NT2/D1 (cell line): ENCODE measurements around the gene CNGB1.

ENCODE experiments used
- DNase-seq: peaks from one replicate; pipeline ENCODE4 v3.0.0-alpha.2; 2011; ENCODE audit warnings: low read depth, low spot score
- H3K27me3 ChIP-seq: 2 replicates; pipeline ENCODE4 v1.6.0; 2011; ENCODE audit warnings: mild to moderate bottlenecking; ENCODE audit not compliant: insufficient read length, insufficient read depth
- H3K36me3 ChIP-seq: 2 replicates; pipeline ENCODE4 v1.6.1; 2011; ENCODE audit warnings: mild to moderate bottlenecking, low read length, mixed read lengths; ENCODE audit not compliant: insufficient read depth, insufficient read length
- H3K4me1 ChIP-seq: 2 replicates; pipeline ENCODE4 v1.5.1; 2011; ENCODE audit not compliant: insufficient read depth, insufficient read length
- H3K4me3 ChIP-seq: 2 replicates; pipeline ENCODE4 v1.5.1; 2011; ENCODE audit warnings: low read depth; ENCODE audit not compliant: insufficient read length
- H3K9ac ChIP-seq: 2 replicates; pipeline ENCODE4 v1.6.0; 2011; ENCODE audit warnings: low read depth; ENCODE audit not compliant: insufficient read length
- H3K9me3 ChIP-seq: 2 replicates; pipeline ENCODE4 v1.5.1; 2011; ENCODE audit warnings: mild to moderate bottlenecking, low read length; ENCODE audit not compliant: insufficient read depth
- SUZ12 ChIP-seq: IDR thresholded peaks from 2 replicates; pipeline ENCODE4 v1.6.1; 2011; ENCODE audit not compliant: insufficient read length, insufficient read depth; ENCODE audit errors: extremely low read depth
- YY1 ChIP-seq: IDR thresholded peaks from 2 replicates; pipeline ENCODE4 v1.6.1; 2011; ENCODE audit not compliant: insufficient read length, insufficient read depth
- ZNF274 ChIP-seq: IDR thresholded peaks from 2 replicates; pipeline ENCODE4 v1.6.1; 2011; ENCODE audit warnings: mild to moderate bottlenecking, low read depth, low read length

CNGB1 gene

GRCh38 chr16:57910696-57911095, 60.2 kb downstream of the CNGB1 start:
- Histone ChIP-seq H3K9ac (no peak overlapping the region), H3K27me3 (peaks cover 3% of the 10 kb centered on the region), H3K4me3 (no peak overlapping the region), H3K9me3 (no peaks in the 10 kb centered on the region), H3K4me1 (peaks cover 20% of the 10 kb centered on the region), H3K36me3 (no peaks in the 10 kb centered on the region)
- no peak for DNase-seq
- TF ChIP-seq SUZ12 (no peak), YY1 (no peak), ZNF274 (no peak)

DNA sequence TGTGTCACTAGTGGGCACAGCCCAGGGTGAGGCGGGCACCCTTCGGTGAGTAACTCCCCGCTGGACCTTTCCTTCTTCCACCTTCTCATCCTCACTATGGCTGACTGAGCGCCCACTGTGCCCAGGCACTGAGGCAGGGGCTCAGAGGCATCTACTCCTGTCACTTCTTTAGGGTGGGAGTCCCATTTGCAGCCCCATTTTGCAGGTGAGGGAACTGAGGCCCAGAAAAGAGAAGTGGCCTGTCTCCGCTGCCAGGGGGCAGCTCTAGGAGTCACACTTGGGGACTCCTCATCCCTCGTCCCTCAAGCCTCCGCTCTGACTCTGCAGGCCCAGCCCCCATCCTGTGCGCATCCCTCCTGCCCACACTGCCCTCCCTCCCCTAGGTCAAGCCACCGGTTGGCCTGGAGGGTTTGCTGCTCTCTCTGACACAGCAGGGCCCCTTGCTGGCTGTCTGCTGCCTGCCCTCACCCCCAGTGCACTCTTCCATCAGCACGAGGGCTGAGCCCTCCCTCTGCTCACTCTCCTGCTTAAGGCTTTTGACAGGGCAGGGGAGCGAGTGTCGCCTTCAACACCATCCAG, 62.4 kb downstream of the CNGB1 start:
- TF ChIP-seq YY1, result no peak
- TF ChIP-seq SUZ12, result no peak
- no peak for TF ChIP-seq ZNF274
- Histone ChIP-seq H3K9me3 (no peaks in the 10 kb centered on the region), H3K9ac (no peak overlapping the region), H3K36me3 (no peaks in the 10 kb centered on the region), H3K4me3 (no peak overlapping the region), H3K4me1 (peaks cover 30% of the 10 kb centered on the region), H3K27me3 (peaks cover 8% of the 10 kb centered on the region)
- DNase-seq, result no peak

- Histone ChIP-seq H3K36me3 (no peaks in the 10 kb centered on the region), H3K9me3 (no peaks in the 10 kb centered on the region), H3K9ac (no peak overlapping the region), H3K4me3 (no peak overlapping the region), H3K4me1 (peaks cover 21% of the 10 kb centered on the region), H3K27me3 (peaks cover 8% of the 10 kb centered on the region)
- TF ChIP-seq ZNF274 (no peak), YY1 (no peak), SUZ12 (no peak)
- DNase-seq, result no peak
Measured at GRCh38 chr16:57906382-57907316, 64.3 kb downstream of the CNGB1 start.

- Histone ChIP-seq H3K9ac (no peak overlapping the region), H3K4me1 (peaks cover 28% of the 10 kb centered on the region), H3K27me3 (peaks cover 8% of the 10 kb centered on the region), H3K36me3 (no peaks in the 10 kb centered on the region), H3K9me3 (no peaks in the 10 kb centered on the region), H3K4me3 (no peak overlapping the region)
- TF ChIP-seq SUZ12 (no peak), ZNF274 (no peak), YY1 (no peak)
- DNase-seq, result no peak
Measured at GRCh38 chr16:57904101-57904500, 66.8 kb downstream of the CNGB1 start.

- Histone ChIP-seq H3K9ac (no peak overlapping the region), H3K4me3 (no peak overlapping the region), H3K4me1 (peaks cover 28% of the 10 kb centered on the region), H3K9me3 (no peaks in the 10 kb centered on the region), H3K27me3 (peaks cover 8% of the 10 kb centered on the region), H3K36me3 (no peaks in the 10 kb centered on the region)
- no peak for DNase-seq
- TF ChIP-seq YY1 (no peak), SUZ12 (no peak), ZNF274 (no peak)
Measured at GRCh38 chr16:57903656-57904055, 67.3 kb downstream of the CNGB1 start.

DNA sequence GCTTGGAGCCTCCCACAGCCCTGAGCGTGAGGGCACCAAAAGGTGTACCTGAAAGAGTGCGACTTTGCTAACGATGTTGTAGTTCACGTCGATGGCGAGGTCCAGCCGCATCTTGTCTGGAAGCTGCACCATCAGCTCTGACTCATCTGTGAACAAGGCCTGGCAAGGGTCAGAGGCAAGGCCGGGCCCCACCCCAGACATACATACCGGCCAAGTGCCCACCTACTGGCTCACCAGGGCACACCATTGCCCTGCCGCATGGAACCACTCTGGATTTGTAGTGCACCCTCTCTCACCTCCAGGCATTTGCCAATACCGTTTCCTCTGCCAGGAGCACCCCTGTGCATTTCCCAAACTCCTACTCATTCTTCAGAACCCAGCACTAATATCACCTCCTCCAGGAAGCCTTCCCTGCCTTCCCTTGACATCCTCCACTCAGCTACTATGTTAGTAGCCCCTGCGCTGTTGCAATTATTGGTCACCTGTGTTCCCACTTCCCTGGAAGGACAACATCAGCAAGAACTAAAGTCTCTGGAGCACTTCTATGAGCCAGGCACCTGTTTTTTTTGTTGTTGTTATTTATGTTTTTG, 69.4 kb downstream of the CNGB1 start:
- peaks cover 20% of the 10 kb centered on the region for H3K4me1 ChIP-seq
- no peak overlapping the region for H3K4me3 ChIP-seq
- no peak overlapping the region for H3K9ac ChIP-seq
- peaks cover 8% of the 10 kb centered on the region for H3K27me3 ChIP-seq
- DNase-seq, result no peak
- no peaks in the 10 kb centered on the region for H3K36me3 ChIP-seq
- TF ChIP-seq SUZ12, result no peak
- TF ChIP-seq ZNF274, result no peak
- no peak for TF ChIP-seq YY1
- H3K9me3 ChIP-seq, result no peaks in the 10 kb centered on the region

GRCh38 chr16:57900796-57901479, 70.0 kb downstream of the CNGB1 start:
- Histone ChIP-seq H3K4me3 (no peak overlapping the region), H3K36me3 (no peaks in the 10 kb centered on the region), H3K4me1 (peaks cover 19% of the 10 kb centered on the region), H3K9me3 (no peaks in the 10 kb centered on the region), H3K27me3 (peaks cover 7% of the 10 kb centered on the region), H3K9ac (no peak overlapping the region)
- DNase-seq, result no peak
- TF ChIP-seq SUZ12 (no peak), ZNF274 (no peak), YY1 (no peak)
